Measurements from ENCODE around the gene DGKZ.

DNA sequence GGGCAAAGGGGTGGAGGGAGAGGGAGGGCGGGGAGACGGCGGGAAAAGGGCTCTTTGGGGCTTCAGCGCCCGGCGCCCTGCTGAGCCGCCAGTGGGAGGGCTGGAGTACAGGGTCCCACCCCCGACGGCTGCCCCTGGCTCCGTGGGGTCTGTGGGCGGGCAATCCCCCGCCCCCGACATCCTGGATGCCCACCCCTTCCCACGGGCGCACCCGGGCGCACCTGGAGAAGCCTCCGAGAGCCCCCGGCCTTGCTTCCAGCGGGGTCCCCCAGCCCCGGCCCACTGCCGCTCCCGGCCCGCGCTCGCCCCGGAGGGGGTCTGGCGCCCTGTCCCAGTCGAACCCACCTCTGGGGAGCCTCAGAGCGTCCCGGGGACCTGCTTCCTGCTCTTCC, 43.9 kb downstream of the DGKZ start:
- no peak for TF ChIP-seq POLR2AphosphoS5 (IDR thresholded peaks at IDR 0.05; ENCODE audit: low read depth, low read length)
- no peak for TF ChIP-seq TAF1 (IDR thresholded peaks at IDR 0.05; ENCODE audit: borderline replicate concordance, low read depth, low read length)

All from GM12892 (cell line).